Esophagus mucosa (tissue), 1 donor: Measurements from ENCODE around the gene CTSH. TPM values are rescaled to one million over a fixed set of nuclear protein-coding genes. Genes with fewer than 3 reads are reported as not detected.
"Not testable (repeated sequence)": the region's sequence is repeated elsewhere in the genome, so short reads cannot be mapped to it uniquely, and the experiment has no call there.

ENCODE experiments used
- ATAC-seq: fragments of 200-7000 bp; cut with Tn5 transposase; one replicate; pipeline ENCODE4 v1.9.1; 2020
- total RNA-seq: library from RNA; stranded (reverse); gene quantifications from one replicate; pipeline ENCODE4 v1.2.4, GENCODE V29; 2023
- donor health status: DM: yes; HTN: yes; CAD: no.

The CTSH gene
- total RNA-seq, 1 donor from 2014 or later = 56.4 TPM

DNA sequence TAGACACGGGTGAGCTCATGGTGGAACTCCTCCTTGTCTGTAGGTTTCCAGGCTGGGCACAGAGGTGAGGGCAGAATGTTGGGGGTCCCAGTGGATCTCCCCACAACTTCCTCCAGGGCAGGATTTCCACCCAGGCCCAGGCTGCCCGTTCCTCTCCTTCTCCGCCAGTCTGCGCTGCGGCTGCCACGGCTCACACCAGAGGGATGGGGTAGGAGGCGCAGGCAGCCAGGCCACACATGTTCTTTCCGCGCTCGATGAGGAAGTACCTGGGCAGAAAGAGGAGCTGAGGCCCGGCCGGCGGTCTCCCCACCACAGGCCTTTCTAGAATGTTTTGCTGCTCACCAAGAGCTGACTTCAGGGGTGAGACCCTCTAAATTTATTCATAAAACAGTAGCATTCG is 22.9 kb downstream of the CTSH start:
- ATAC-seq = no peak

DNA sequence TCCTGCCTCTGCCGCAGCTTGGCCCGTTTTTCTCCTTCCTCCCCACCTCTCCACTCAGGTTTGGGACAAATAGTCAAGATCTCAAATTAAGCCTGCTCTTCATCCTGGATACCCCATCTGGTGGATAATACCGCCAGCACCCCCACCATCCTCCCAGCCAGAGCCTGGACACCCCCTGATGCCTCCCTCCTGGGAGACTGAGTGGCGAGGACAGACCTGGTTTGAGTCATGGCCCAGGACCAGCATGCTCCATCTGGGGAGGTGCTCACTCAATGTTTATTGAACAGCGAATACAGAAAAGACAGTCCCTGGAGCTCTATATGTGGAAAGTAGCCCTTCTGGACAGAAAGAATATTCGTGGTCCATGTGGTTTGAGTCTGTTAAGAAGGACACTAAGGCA is 23.3 kb downstream of the CTSH start:
- no peak for ATAC-seq

DNA sequence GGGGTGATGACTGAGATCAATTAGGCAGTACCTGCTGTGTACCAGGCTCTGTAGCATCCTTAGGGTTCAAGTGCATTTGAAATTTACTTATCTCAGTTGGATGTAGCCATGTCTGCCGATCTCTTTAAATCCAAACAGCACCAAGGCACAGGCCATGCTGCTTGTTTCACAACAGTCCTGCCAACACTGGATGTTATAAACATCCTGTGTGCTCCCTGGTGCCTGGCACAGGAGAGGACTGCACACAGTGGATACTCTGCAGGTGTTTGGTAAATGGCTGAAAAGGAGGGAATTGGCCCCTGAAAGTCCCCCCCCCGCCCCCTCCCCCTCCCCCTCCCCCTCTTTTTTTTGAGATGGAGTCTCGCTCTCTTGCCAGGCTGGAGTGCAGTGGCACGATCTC is 27.0 kb downstream of the CTSH start:
- ATAC-seq = no peak

DNA sequence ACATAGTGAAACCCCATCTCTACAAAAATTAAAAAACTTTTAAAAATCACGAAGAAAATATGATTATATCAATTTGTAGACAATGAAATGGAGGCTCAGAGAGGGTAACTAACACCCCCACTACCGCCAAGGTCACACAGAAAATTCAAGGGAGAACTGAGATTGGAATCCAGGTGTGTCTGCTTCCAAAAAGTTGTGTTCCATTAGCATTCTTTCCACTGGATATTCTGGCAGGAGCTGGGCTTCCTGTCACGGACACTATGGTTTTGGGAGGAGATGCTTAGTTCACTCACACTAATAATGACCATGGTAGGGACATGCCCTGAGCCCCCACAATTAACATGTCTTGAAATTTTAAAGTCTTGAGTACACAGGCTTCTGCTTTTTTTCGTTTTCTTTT is 28.8 kb downstream of the CTSH start:
- ATAC-seq = no peak

DNA sequence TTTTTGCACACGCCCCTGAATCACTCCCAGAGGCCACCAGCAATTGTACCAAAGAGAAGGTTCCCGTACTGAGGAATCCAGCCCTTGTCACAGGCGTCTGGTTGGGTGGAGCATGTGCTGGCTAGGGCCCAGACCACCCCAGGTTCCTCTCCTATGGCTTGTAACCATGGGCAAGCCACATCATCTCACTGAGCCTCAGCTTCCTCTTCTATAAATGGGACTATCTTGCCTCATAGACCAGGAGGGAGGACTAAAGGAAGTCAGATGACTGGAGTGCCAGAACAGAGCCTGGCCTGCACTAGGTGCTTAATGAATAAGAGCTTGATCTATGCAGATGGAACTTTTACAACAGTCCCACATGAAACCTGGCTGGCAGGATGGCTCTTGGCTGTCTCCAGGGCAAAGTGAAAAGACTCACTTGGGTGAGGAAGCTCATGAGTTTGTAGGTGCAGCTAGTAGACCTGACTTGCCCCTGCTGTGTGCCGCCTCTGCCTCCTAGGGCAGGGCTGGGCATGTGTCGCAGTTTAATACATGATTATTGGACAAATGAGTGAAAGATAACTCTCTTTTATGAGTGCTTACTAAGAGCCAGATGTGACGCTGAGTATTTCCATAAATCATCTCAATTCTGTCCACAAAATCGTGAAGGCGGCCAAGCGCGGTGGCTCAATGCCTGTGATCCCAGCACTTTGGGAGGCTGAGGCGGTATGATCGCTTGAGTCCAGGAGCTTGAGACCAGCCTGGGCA is 29.3 kb downstream of the CTSH start:
- ATAC-seq = peak; percentile 85

DNA sequence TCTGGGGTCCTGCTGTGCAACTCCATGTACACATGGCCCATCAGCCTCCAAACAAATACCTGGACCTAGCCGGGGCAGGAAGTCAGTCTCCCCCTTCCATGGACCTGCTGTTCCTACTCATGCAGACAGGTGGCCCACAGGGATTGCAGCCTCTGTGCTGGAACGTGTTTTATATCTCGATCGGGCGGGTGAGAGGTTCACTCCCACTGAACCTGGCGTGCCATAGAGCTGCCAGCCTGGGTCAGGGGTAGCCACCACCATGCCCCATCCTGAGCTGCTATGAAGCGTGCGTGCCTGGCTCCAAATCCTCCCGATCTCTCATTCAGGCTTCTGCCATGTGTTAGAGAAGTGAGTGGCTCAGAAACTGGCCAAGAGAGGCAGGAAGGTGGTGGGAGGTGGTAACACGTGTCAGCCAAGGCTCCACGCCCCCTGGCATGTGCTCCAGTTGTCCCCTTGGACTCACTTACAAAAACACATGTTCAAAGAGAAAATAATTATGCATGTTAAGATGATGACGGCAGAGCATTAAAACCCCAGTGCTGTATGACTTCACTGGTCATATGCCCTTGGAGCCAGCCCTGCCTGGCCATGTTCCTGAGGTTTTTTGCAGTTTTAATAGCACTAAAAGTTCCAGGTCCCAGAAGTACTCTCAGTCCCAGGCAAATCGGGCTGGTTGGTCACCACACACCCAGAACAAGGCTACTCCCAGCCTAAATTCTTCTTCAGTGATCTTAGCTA is 30.6 kb downstream of the CTSH start:
- ATAC-seq = peak; percentile 60

DNA sequence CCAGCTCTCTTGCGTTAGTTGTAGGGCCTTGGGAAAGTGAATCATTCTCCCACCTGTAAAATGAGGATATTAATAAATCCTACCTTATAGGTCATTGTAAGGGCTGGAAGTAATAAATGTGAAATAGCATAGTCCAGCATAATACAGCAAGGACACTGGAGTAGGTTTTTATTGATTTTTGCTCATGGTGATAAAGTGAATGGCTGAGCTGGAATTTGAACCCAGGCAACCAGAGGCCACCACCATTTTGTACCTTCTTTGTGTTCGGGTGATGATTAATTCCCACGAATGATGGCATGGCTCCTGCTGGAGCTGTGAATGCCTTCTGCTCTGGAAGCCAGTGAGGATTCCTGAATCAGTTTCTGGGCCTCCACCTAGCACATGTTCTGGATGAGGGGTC is 31.8 kb downstream of the CTSH start:
- ATAC-seq = no peak

DNA sequence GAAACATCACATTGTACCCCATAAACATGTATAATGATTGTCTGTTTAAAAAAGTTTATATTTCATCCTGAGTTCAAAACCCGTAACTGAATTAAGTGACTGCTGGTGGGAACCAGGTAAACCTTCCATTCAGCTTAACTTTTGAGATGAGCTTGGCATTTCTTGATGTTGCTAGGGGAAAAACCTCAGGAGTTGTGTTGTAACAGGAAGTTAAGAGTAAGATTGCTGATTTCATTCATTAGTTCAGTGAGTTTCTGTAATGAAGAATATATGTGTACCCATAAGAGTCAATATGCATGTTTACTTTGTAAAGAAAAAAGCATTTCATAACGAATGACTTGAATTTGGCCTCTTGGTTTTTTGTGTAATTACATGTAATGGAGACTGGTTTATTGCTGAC is 32.5 kb downstream of the CTSH start:
- ATAC-seq = no peak

DNA sequence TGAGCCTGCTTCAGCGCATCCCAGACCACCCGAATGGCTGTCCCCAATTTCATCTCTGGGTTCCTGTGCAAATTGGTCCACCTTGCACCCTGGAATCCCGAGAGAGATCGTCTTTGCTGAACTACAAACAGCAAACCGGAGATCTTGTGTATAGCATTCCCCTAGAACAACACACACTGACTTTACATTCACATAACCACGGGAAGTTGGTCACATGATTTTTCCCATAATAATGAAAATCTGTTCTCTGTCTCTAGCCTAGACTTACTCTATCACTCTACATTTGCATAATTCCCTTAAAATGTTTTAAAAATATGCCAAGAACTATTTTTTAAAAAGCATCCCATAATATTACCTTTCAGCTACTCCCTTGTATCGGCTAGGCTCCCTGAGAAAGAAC is 34.6 kb downstream of the CTSH start:
- ATAC-seq = no peak

DNA sequence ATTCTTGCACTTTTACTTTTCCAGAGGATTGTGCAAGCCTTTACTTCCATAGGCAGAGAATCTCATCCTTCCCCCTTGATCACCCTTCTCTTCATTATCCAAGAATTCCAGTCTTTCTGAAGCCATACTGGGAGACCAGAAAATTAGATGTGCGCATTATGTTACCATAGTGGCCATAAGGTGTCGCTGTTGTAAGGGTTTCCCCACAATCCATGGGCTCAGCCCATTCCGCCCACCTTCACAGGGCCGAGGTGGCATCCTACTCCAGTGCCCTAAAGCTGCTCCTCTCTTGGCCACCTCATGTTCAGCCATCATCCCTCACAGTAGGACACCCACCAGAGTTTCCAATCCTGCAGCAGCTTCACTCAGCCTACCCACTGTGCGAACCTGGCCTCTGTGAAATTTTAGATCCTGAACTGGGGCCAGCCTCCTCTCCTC is 35.0 kb downstream of the CTSH start:
- peak; percentile 48 for ATAC-seq

DNA sequence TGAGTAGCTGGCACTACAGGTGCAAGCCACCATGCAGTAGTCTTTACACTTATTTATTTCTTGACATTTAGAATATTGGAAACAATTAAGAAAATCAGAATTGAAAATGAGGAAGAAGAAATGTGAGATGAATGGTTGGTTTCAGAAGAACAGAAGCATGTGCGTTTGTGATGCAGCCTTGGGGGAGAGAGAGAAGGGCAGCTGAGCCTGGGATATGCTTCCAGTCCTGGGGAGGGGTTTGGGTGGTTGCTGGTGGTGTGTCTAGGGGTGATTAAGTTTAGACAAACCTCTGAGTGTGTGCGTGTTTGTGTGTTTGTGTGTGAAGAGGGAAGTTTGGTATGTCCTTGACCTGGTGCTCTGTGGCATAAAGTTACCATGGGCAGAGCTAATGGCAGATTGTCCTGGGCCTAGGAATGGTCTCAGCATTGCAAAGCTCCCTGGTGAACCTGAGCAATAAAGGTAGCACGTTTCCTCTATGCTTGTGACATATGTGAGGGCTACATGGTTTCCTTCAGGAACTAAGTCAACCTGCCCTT is 35.6 kb downstream of the CTSH start:
- ATAC-seq = no peak

DNA sequence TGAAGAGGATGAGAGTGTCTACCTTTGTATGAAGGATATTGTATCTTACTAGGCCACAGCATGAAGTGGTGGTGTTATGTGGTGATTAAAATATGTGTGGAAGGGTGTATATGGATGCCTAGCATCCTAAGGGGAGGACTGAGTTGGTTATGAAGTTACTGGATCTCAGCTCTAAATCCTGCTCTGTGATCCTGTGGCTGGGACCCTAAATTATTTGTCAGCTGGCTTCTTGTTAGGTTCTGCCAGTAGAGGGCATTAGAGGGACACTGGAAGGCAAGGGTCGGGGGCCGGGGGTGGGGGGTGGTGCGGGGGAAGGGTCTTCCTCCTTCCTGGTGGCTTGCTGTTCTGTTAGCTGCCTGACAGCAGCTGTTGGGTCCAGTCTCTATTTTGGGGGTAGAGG is 37.3 kb downstream of the CTSH start:
- no peak for ATAC-seq

DNA sequence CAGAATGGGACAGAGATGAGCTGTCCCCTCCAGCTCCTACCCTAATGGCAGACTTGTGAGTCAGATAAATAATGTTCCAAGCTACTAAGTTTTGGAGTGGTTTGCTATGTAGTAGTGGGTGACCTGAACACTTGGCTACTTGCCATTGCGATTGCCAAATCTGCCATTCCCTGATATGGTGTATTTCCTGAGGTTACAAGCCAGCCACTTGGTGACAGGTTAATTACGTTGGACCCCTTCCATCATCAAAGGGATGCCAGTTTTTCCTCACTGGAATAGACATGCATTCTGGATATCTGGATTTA is 38.6 kb downstream of the CTSH start:
- ATAC-seq = no peak

DNA sequence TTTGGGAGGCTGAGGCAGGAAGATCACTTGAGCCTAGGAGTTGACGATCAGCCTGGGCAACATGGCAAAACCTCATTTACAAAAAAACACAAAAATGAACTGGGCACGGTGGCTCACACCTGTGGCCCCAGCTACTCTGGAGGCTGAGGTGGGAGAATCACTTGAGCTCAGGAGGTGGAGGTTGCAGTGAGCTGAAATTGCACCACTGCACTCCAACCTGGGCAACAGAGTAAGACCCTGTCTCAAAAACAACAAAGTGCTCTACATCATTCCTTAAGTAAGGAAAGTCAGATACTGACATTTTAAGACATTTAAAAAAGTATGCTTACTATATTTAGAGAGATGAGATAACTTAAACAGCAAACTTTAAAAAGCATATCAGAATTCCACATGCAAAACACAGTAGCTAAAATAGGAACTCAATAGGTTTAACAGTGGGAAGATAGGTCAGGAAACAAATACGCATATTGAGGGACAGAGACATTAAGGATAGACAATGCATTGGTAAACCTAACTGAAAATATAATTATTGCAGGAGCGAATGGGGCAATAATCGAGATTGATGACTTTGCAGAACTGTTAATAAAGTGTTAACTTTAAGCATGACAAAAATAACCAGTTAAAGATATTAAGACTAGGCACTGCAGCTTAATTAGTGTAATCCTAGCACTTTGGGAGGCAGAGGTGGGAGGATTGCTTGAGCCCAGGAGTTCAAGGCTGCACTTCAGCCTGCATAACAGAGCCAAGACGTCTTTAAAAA is 40.1 kb downstream of the CTSH start:
- no peak for ATAC-seq

DNA sequence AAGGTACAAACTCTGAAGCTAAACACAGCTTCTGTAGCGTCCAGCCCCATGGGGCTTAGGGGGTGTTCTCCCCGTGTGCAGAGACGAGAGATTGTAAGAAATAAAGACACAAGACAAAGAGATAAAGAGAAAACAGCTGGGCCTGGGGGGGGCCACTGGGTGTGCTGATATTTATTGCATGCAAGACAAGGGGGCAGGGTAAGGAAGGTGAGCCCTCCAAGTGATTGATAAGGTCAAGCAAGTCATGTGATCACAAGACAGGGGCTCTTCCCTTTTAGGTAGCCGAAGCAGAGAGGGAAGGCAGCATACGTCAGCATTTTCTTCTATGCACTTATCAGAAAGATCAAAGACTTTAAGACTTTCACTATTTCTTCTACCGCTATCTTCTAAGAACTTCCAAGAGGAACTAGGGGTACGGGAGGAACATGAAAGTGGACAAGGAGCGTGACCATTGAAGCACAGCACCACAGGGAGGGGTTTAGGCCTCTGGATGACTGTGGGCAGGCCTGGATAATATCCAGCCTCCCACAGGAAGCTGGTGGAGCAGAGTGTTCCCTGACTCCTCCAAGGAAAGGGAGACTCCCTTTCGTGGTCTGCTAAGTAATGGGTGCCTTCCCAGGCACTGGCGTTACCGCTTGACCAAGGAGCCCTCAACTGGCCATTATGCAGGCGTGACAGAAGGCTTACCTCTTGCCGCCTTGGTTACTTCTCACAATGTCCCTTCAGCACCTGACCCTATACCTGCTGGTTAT is 42.4 kb downstream of the CTSH start:
- ATAC-seq = not testable (repeated sequence)

DNA sequence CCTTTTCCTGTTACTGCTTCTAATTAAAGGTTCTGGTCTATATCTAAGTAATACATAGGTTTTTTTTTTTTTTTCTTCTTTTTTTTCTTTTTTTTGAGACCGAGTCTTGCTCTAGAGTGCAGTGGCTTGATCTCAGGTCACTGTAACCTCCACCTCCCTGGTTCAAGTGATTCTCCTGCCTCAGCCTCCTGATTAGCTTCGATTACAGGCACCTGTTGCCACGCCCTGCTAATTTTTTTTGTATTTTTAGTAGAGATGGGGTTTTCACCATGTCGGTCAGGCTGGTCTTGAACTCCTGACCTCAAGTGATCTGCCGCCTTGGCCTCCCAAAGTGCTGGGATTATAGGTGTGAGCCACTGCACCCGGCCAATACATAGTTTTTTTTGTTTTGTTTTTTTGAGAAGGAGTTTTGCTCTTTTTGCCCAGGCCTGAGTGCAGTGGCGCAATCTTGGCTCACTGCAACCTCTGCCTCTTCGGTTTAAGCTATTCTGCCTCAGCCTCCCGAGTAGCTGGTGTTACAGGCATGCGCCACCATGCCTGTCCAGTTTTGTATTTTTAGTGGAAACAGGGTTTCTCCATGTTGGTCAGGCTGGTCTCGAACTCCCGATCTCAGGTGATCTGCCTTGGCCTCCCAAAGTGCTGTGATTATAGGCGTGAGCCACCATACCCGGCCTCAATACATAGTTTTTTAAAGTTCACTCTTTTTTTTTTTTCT is 43.9 kb downstream of the CTSH start:
- not testable (repeated sequence) for ATAC-seq

DNA sequence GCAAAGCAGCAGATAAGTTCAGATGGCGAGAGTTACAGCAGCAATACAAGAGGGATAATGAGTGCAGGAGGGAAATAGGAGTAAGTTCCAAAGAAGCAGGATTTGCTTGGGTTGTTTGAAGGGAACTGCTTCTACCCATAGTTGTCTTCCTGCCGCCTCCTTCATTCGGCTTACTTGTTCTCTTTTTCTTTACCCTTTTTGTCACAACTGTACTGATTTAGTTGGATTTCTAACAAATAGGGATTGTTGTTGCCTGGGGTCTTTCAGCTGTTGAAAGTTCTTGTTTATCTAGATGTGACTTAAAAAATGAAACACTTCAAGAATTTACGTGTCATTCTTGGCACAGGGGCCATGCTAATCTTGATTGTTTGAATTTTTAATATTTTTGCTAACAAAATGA is 46.3 kb downstream of the CTSH start:
- ATAC-seq = no peak

DNA sequence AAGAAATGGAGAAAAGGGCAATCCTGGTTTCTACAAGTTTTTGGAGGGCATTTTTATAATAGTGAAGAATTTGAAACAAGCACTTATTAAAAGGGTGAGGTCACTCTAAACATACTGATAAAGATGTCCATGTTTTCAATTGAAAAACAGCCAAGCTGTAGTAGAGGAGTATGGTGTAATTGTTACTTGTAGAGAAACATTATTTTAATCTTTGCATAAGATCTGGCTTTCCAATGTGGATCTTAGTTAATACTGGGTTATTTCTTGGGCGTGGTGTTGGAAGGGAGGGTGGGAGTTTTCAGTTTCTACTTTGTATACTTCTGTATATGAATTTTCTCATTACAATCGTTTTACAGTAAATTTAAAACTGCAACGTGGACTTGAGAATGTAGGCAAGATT is 49.4 kb downstream of the CTSH start:
- no peak for ATAC-seq

DNA sequence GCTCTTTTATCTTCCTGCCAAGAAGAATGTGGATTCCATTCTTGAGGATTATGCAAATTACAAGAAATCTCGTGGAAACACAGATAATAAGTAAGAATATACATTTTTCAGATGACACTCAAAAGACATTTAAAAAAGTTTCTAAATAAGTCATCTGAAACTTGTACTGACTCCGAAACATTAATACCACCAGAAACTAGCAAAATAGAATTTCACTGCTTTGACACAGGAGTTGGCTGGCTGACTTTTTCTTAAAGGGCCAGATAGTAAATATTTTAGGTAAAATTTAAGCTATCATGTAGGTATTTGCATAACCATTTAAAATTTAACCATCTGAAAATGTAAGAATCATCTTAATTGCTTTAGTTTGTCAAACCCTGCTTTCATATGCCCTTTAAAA is 51.3 kb downstream of the CTSH start:
- ATAC-seq = no peak

DNA sequence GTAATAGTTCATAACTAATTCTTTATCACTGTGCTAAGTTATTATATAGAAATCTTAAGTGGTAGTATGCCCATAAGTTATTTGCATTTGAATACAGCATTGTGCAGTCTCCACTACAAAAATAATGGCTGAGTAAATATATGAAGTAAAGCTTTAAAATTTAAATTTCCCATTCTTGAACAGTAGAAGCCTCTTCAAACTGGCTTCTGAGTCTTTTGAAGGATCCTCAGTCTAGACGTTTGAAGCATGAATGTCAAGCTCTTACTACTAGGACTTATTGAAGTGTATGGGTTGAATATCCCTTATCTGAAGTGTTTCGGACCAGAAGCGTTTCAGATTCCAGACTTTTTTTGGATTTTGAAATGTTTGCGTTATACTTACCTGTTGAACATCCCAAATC is 55.8 kb downstream of the CTSH start:
- ATAC-seq = no peak

DNA sequence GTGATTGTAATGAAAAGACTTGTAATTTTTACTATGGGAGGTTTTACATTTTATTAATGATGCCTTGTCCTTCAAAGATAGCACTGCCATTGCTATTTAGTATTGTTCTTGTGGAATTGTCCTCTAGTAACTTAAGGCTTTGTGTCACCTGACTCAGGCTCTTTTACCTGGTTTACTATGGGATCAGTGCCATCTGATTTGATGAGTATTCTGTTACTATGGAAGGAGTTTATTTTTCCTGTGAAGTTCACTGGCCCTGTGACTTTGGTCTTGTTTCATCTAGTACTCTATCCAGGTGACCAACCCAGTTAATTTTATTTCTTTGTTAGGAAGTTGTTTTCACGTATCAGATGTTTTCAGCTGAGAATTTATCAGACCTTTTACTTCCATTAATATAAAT is 63.2 kb downstream of the CTSH start:
- no peak for ATAC-seq

DNA sequence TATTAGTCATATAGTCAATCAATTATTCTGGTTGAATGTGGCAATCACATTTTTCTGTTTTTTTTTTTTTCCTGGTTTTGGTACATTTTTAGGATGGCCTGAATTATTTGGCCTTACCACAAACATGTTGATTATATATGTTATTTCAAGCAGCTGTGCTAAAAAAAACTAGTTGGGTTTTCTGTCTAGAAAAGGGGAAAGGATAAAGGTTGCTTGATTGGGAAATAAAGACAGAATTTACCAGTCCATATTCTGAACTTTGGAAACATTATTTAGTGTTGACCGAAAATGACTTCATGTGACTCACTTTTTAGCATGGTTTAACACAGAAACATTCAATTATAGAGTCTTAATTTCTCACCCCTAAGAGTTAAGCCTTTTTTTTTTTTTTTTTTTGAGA is 64.0 kb downstream of the CTSH start:
- ATAC-seq = no peak
